Heart left ventricle (tissue), 16 donors: ENCODE measurements around the gene KCTD6. TPM values are rescaled to one million over a fixed set of nuclear protein-coding genes. Genes with fewer than 3 reads are reported as not detected.

ENCODE experiments used
- ATAC-seq, 4 donors: fragments of 200-7000 bp; cut with Tn5 transposase; one replicate each; pipeline ENCODE4 v1.9.1; 2020 to 2022; ENCODE audit warnings: moderate library complexity in 4 of 4, mild to moderate bottlenecking in 3 of 4, moderate number of reproducible peaks in 1 of 4
- DNase-seq, 5 donors: peaks; one replicate each; pipeline ENCODE4 v3.0.0-alpha.2; 2020
- H3K27ac ChIP-seq, 12 donors: fragments of 200-600 bp; sonication (generic) in 4 of 12; one replicate each; pipeline versions ENCODE4 v1.5.0 to v1.8.0; 2016 to 2022; ENCODE audit warnings: mild to moderate bottlenecking in 2 of 12
- H3K27me3 ChIP-seq, 9 donors: fragments of 200-600 bp; sonication (generic) in 2 of 9; one replicate each; pipeline versions ENCODE4 v1.5.1 to v1.8.0; 2016 to 2022; ENCODE audit warnings: mild to moderate bottlenecking in 3 of 9
- H3K36me3 ChIP-seq, 9 donors: fragments of 200-600 bp; sonication (generic) in 2 of 9; one replicate each; pipeline versions ENCODE4 v1.5.0 to v1.8.0; 2018 to 2022; ENCODE audit warnings: mild to moderate bottlenecking in 2 of 9
- H3K4me1 ChIP-seq, 12 donors: fragments of 200-600 bp; sonication (generic) in 4 of 12; one replicate each; pipeline versions ENCODE4 v1.5.0 to v1.8.0; 2016 to 2022; ENCODE audit warnings: mild to moderate bottlenecking in 3 of 12
- H3K4me3 ChIP-seq, 12 donors: fragments of 200-600 bp; sonication (generic) in 4 of 12; one replicate each; pipeline versions ENCODE4 v1.5.0 to v1.8.0; 2017 to 2022; ENCODE audit warnings: mild to moderate bottlenecking in 9 of 12, moderate library complexity in 4 of 12
- H3K9me3 ChIP-seq, 12 donors: fragments of 200-600 bp; sonication (generic) in 4 of 12; one replicate each; pipeline versions ENCODE4 v1.5.0 to v1.8.0; 2016 to 2022; ENCODE audit warnings: mild to moderate bottlenecking in 1 of 12
- POLR2A ChIP-seq, 2 donors: fragments of 450-650 bp; IDR thresholded peaks; one replicate each; pipeline ENCODE4 v1.6.1; 2017; ENCODE audit warnings: antibody characterized with exemption in 2 of 2, mild to moderate bottlenecking in 2 of 2, moderate library complexity in 2 of 2
- WGBS, 4 donors: extraction: QIAGEN DNeasy Blood & Tissue Kit in 2 of 4; methylation state at CpG; one replicate each; pipeline versions ENCODE4 v1.1.5 to v1.1.7; 2013 to 2018; 5-methylcytosine and 5-hydroxymethylcytosine counted together
- intact Hi-C, 10 donors: fragments of 100-400 bp; cut with DNase I; formaldehyde crosslinking; loops; one replicate each; pipeline versions ENCODE4 v1.11.1 to v1.14.2; 2022
- polyA plus RNA-seq, 2 donors: library from polyadenylated mRNA; stranded (reverse); fragments of 200-250 nt; gene quantifications; one replicate each; pipeline ENCODE4 v1.2.3, GENCODE V29; 2013
- total RNA-seq, 9 donors: library from RNA; depleted of rRNA in 2 of 9; stranded (reverse); fragments of >200 nt in 2 of 9; fragmentation: NEBNext Ultra II Directional in 3 of 9; extraction: Animal tissue kit (Norgen Biotek cat#: 25700) in 3 of 9; gene quantifications; one replicate each; pipeline versions ENCODE4 v1.1.0 to v1.2.4, GENCODE V29; 2016 to 2023
- TF ChIP-seq, protein P1 (sequence below), 12 donors: fragments of 200-600 bp; sonication (generic) in 4 of 12; IDR thresholded peaks; one replicate each; pipeline versions ENCODE4 v1.5.0 to v1.8.0; 2018 to 2022; ENCODE audit warnings: antibody characterized with exemption in 12 of 12, mild to moderate bottlenecking in 5 of 12
- donor health status: ischemic (EF 13 %, LVEDD 7.1; RV severe dilation, severe dysfunction).
- donor health status: healthy with polysubstance abuse.
- donor health status: DM: no; HTN: yes; CAD: no.
- donor health status: DM: no; HTN: no; CAD: no.
- donor health status: ischemic (EF 25% LVEDD 6.9; RV normal size, moderate dysfunction).
- donor health status: ischemic (EF 25% LVEDD 5.7; RV mildly dilated, moderate dysfunction).
- donor health status: healthy.
- donor health status: DM: yes; HTN: yes; CAD: no.
- donor health status: ischemic (EF 35%, LVEDD 5.7; RV mildly dilated, moderate dysfunction).
- donor health status: nonischemic (EF 11% LVEDD 7.7; RV severe dilation, severe dysfunction).
- donor health status: DM: yes; HTN: yes; CAD: no.
- donor health status: PGD.
- donor health status: ischemic (EF 29% LVEDD 5.4; RV normal size, mild dysfunction).
- donor health status: nonischemic (EF 23%, LVEDD 6.1; RV moderate dilation, normal function).

The KCTD6 gene
- total and polyA plus RNA-seq, 11 donors = 5.7 to 10.5 (median 6.9) TPM

- TF ChIP-seq, protein P1, sequence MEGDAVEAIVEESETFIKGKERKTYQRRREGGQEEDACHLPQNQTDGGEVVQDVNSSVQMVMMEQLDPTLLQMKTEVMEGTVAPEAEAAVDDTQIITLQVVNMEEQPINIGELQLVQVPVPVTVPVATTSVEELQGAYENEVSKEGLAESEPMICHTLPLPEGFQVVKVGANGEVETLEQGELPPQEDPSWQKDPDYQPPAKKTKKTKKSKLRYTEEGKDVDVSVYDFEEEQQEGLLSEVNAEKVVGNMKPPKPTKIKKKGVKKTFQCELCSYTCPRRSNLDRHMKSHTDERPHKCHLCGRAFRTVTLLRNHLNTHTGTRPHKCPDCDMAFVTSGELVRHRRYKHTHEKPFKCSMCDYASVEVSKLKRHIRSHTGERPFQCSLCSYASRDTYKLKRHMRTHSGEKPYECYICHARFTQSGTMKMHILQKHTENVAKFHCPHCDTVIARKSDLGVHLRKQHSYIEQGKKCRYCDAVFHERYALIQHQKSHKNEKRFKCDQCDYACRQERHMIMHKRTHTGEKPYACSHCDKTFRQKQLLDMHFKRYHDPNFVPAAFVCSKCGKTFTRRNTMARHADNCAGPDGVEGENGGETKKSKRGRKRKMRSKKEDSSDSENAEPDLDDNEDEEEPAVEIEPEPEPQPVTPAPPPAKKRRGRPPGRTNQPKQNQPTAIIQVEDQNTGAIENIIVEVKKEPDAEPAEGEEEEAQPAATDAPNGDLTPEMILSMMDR (IDR thresholded peaks at IDR 0.05) = no peak
- no peak for TF ChIP-seq POLR2A (IDR thresholded peaks at IDR 0.05)
- ATAC-seq = peak in 2 of 4 donors; percentile 27 to 55
- DNase-seq = no peak
- intact Hi-C loops = no loop called here
- H3K9me3 ChIP-seq = peaks cover 0 to under 1% (median 0%) of the 10 kb centered on the region in 12 donors
- 93 to 100% (median 95%) methylated on average over 1 of the region's 1 CpG for WGBS, 4 donors
- H3K27ac ChIP-seq = peak overlapping the region in 1 of 12 donors; percentile 38
- no peak overlapping the region for H3K4me3 ChIP-seq
- H3K27me3 ChIP-seq = no peaks in the 10 kb centered on the region
- no peaks in the 10 kb centered on the region for H3K36me3 ChIP-seq
- peaks cover 0 to 66% (median 5%) of the 10 kb centered on the region in 12 donors for H3K4me1 ChIP-seq
These were observed 17.5 kb upstream of the KCTD6 start for GRCh38 chr3:58474348-58474911.

- Histone ChIP-seq H3K27me3 (no peaks in the 10 kb centered on the region), H3K36me3 (no peaks in the 10 kb centered on the region), H3K4me3 (no peak overlapping the region), H3K27ac (peak overlapping the region in 1 of 12 donors; percentile 38), H3K4me1 (peaks cover 0 to 69% (median 5%) of the 10 kb centered on the region in 12 donors), H3K9me3 (peaks cover 0 to 7% (median 0%) of the 10 kb centered on the region in 12 donors)
- DNase-seq = no peak
- intact Hi-C loops = no loop called here
- no peak for ATAC-seq
- 59 to 68% (median 66%) methylated on average over 3 of the region's 3 CpGs for WGBS, 4 donors
- TF ChIP-seq, protein P1 (IDR thresholded peaks at IDR 0.05) = no peak
- TF ChIP-seq POLR2A (IDR thresholded peaks at IDR 0.05) = no peak
These were observed 16.8 kb upstream of the KCTD6 start for GRCh38 chr3:58474967-58475578.

DNA sequence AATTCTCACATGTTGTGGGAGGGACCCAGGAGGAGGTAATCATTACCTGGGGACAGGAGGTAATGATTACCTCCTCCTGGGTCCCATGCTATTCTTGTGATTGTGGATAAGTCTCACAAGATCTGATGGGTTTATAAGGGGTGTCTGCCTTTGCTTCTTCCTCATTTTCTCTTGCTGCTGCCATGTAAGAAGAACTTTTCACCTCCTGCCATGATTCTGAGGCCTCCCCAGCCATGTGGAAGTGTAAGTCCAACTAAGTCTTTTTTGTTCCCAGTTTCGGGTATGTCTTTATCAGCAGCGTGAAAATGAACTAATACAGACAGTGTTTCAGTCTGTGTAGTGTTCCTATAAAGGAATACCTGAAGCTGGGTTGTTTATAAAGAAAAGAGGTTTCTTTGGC is 13.1 kb upstream of the KCTD6 start:
- 79 to 87% (median 86%) methylated on average over 2 of the region's 2 CpGs for WGBS, 4 donors
- Histone ChIP-seq H3K27me3 (no peaks in the 10 kb centered on the region), H3K27ac (peak overlapping the region in 1 of 12 donors; percentile 54), H3K4me3 (no peak overlapping the region), H3K9me3 (peaks cover 0 to 14% (median 0%) of the 10 kb centered on the region in 12 donors), H3K36me3 (no peaks in the 10 kb centered on the region), H3K4me1 (peaks cover 0 to 55% (median 7%) of the 10 kb centered on the region in 12 donors)
- intact Hi-C loops = no loop called here
- DNase-seq (no peak), ATAC-seq (no peak)
- TF ChIP-seq, protein P1 (IDR thresholded peaks at IDR 0.05) = no peak
- TF ChIP-seq POLR2A (IDR thresholded peaks at IDR 0.05) = no peak

DNA sequence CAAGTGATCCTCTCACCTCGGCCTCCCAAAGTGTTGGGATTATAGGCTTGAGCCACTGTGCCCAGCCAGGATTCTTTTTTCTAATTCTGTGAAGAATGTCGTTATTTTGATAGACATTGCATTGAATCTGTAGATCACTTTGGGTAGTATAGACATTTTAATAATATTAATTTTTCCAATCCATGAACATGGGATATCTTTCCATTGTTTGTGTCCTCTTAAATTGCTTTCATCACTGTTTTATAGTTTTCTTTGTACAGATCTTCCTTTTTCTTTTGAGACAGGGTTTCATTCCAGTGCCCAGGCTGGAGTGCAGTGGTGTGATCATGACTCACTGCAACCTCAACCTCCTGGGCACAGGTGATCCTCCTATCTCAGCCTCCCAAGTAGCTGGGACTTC is 11.6 kb upstream of the KCTD6 start:
- Histone ChIP-seq H3K4me1 (peaks cover 0 to 55% (median 8%) of the 10 kb centered on the region in 12 donors), H3K4me3 (no peak overlapping the region), H3K27me3 (no peaks in the 10 kb centered on the region), H3K36me3 (no peaks in the 10 kb centered on the region), H3K9me3 (peaks cover 0 to 14% (median 0%) of the 10 kb centered on the region in 12 donors), H3K27ac (no peak overlapping the region)
- ATAC-seq (no peak), DNase-seq (no peak)
- 89 to 95% (median 94%) methylated on average over 2 of the region's 2 CpGs for WGBS, 4 donors
- intact Hi-C loops = no loop called here
- no peak for TF ChIP-seq POLR2A (IDR thresholded peaks at IDR 0.05)
- TF ChIP-seq, protein P1 (IDR thresholded peaks at IDR 0.05) = no peak
